HFFc6 (cell line): Measurements from ENCODE around the gene PAAF1. TPM values are rescaled to one million over a fixed set of nuclear protein-coding genes. Genes with fewer than 3 reads are reported as not detected.
"Not testable (repeated sequence)": the region's sequence is repeated elsewhere in the genome, so short reads cannot be mapped to it uniquely, and the experiment has no call there.

ENCODE experiments used
- DNase-seq: peaks from one replicate; pipeline ENCODE4 v3.0.0-alpha.2; 2018
- H3K27ac Mint-ChIP-seq: 2 replicates; pipeline ENCODE4 v1.8.0; 2020; ENCODE audit warnings: mild to moderate bottlenecking, mixed read lengths
- H3K27me3 Mint-ChIP-seq: 2 replicates; pipeline ENCODE4 v1.8.0; 2021; ENCODE audit warnings: mild to moderate bottlenecking, moderate library complexity, mixed read lengths; ENCODE audit not compliant: insufficient read depth
- H3K36me3 Mint-ChIP-seq: 2 replicates; pipeline ENCODE4 v1.8.0; 2021; ENCODE audit warnings: low read depth, mixed read lengths
- H3K4me1 Mint-ChIP-seq: 2 replicates; pipeline ENCODE4 v1.8.0; 2020; ENCODE audit warnings: low read depth, mixed read lengths
- H3K4me3 Mint-ChIP-seq: 2 replicates; pipeline ENCODE4 v1.8.0; 2020; ENCODE audit warnings: mild to moderate bottlenecking, moderate library complexity, mixed read lengths
- H3K9me3 Mint-ChIP-seq: 2 replicates; pipeline ENCODE4 v1.8.0; 2020; ENCODE audit warnings: mild to moderate bottlenecking, mixed read lengths
- CTCF ChIP-seq: fragments of 200-600 bp; sonication (generic); IDR thresholded peaks from 2 replicates; pipeline ENCODE4 v1.5.0; 2021; ENCODE audit warnings: antibody characterized with exemption, mild to moderate bottlenecking
- total RNA-seq, 6 experiments: library from RNA; stranded (reverse); fragmentation: NEBNext Ultra II Directional; extraction: Animal tissue kit (Norgen Biotek cat#: 25700); gene quantifications; 2 replicates in 1 of 6; 3 replicates in 5 of 6; pipeline ENCODE4 v1.2.3, GENCODE V29; 2021

PAAF1 gene
- total RNA-seq, 6 experiments from 2014 or later = 19.5 to 23.2 (median 22.4) TPM

GRCh38 chr11:73870261-73870660, 6.5 kb upstream of the PAAF1 start:
- H3K36me3 Mint-ChIP-seq = peaks cover 27% of the 10 kb centered on the region
- no peak overlapping the region for H3K27ac Mint-ChIP-seq
- no peak for TF ChIP-seq CTCF
- no peaks in the 10 kb centered on the region for H3K9me3 Mint-ChIP-seq
- DNase-seq = no peak
- no peak overlapping the region for H3K4me3 Mint-ChIP-seq
- no peaks in the 10 kb centered on the region; the same call in none of the 2 replicates for H3K27me3 Mint-ChIP-seq
- peaks cover 39% of the 10 kb centered on the region for H3K4me1 Mint-ChIP-seq

- Mint-ChIP-seq H3K4me3 (no peak overlapping the region), H3K9me3 (no peaks in the 10 kb centered on the region), H3K27me3 (no peaks in the 10 kb centered on the region; the same call in 1 of the 2 replicates), H3K27ac (no peak overlapping the region; the same call in 1 of the 2 replicates), H3K4me1 (peaks cover 32% of the 10 kb centered on the region), H3K36me3 (peaks cover 37% of the 10 kb centered on the region)
- no peak for TF ChIP-seq CTCF
- no peak for DNase-seq
Observed at GRCh38 chr11:73872749-73873357, 3.9 kb upstream of the PAAF1 start.

- H3K4me3 Mint-ChIP-seq = peak overlapping the region; percentile 99
- TF ChIP-seq CTCF = no peak
- H3K27me3 Mint-ChIP-seq = no peaks in the 10 kb centered on the region; the same call in 1 of the 2 replicates
- no peaks in the 10 kb centered on the region for H3K9me3 Mint-ChIP-seq
- H3K36me3 Mint-ChIP-seq = peaks cover 33% of the 10 kb centered on the region
- peaks cover 20% of the 10 kb centered on the region for H3K4me1 Mint-ChIP-seq
- H3K27ac Mint-ChIP-seq = peak overlapping the region; percentile 97
- no peak for DNase-seq
Observed at GRCh38 chr11:73875380-73875779, 1.4 kb upstream of the PAAF1 start.

DNA sequence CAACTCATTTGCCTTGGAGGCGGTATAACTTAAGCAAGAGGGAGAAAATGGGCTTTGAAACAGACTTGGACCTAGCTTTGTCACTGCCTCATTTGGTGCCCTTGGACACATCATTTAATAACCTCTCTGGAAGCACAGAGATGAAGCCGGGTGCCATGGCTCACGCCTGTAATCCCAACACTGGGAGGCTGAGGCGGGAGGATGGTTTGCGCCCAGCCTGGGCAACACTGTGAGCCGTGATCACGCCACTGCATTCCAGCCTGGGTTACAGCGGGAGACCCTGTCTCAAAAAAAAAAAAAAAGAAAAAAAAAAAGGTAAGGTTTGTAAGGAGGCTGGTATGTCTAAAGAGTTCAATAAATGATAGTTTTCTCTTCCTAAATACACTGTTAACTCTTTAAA, 959 bp upstream of the PAAF1 start:
- peaks cover 20% of the 10 kb centered on the region for H3K4me1 Mint-ChIP-seq
- H3K9me3 Mint-ChIP-seq = no peaks in the 10 kb centered on the region
- peaks cover 33% of the 10 kb centered on the region for H3K36me3 Mint-ChIP-seq
- H3K27ac Mint-ChIP-seq = peak overlapping the region; percentile 97
- TF ChIP-seq CTCF = no peak
- H3K4me3 Mint-ChIP-seq = peak overlapping the region; percentile 99
- no peaks in the 10 kb centered on the region; the same call in 1 of the 2 replicates for H3K27me3 Mint-ChIP-seq
- no peak for DNase-seq

GRCh38 chr11:73878771-73879170, 2.0 kb downstream of the PAAF1 start:
- no peaks in the 10 kb centered on the region; the same call in 1 of the 2 replicates for H3K27me3 Mint-ChIP-seq
- H3K36me3 Mint-ChIP-seq = peaks cover 17% of the 10 kb centered on the region
- peaks cover 20% of the 10 kb centered on the region for H3K4me1 Mint-ChIP-seq
- no peak for TF ChIP-seq CTCF
- no peaks in the 10 kb centered on the region for H3K9me3 Mint-ChIP-seq
- DNase-seq = no peak
- no peak overlapping the region for H3K27ac Mint-ChIP-seq
- H3K4me3 Mint-ChIP-seq = no peak overlapping the region

DNA sequence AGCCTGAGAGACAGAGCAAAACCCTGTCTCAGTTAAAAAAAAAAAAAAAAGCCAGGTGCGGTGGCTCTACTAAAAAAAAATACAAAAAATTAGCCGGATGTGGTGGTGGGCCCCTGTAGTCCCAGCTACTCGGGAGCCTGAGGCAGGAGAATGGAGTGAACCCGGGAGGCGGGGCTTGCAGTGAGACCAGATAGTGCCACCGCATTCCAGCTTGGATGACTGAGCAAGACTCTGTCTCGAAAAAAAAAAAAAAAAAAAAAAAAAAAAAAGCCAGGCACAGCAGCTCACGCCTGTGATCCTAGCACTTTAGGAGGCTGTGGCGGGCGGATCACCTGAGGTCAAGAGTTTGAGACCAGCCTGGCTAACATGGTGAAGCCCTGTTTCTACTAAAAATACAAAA, 3.6 kb downstream of the PAAF1 start:
- H3K4me3 Mint-ChIP-seq, H3K27ac Mint-ChIP-seq, DNase-seq, H3K27me3 Mint-ChIP-seq, H3K36me3 Mint-ChIP-seq, H3K9me3 Mint-ChIP-seq: not testable (repeated sequence)
- peaks cover 10% of the 10 kb centered on the region for H3K4me1 Mint-ChIP-seq
